ENCODE measurements around the gene FKBP7.

The FKBP7 gene

DNA sequence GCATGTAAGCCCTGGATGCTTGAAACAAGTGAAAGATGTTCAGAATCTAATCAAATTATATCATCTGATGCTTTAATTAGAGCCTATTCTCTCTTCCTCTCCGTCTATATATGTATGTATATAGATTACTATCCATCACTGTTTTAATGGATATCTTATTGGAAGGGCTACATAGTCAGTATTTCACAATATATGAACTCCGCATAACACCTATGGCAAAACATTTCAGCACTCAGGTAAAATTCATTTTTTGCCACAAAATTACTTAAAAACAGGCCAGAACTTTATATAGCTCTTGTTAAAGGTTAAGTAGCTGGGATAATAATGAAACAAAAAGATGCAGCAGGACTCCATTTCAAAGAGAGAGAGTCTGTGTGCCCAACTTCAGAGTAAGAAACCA is 26.1 kb downstream of the FKBP7 start:
- peaks cover 8% of the 10 kb centered on the region for H3K36me3 ChIP-seq (ENCODE audit: control insufficient read depth, insufficient read depth, low read length)
- no peak for DNase-seq
- H3K4me3 ChIP-seq (ENCODE audit: insufficient read depth, low read depth, low read length, poor library complexity, severe bottlenecking) = no peak overlapping the region
- no peaks in the 10 kb centered on the region for H3K9me3 ChIP-seq (ENCODE audit: control insufficient read depth, low read length)
- H3K27ac ChIP-seq (ENCODE audit: insufficient read depth, low read length, poor library complexity, severe bottlenecking) = no peak overlapping the region
- H3K27me3 ChIP-seq (replicated peaks; ENCODE audit: control insufficient read depth, insufficient read depth, low read length, poor library complexity, severe bottlenecking) = no peaks in the 10 kb centered on the region
- peaks cover 13% of the 10 kb centered on the region for H3K4me1 ChIP-seq (ENCODE audit: control insufficient read depth, insufficient read depth, low read length, poor library complexity, severe bottlenecking)

DNA sequence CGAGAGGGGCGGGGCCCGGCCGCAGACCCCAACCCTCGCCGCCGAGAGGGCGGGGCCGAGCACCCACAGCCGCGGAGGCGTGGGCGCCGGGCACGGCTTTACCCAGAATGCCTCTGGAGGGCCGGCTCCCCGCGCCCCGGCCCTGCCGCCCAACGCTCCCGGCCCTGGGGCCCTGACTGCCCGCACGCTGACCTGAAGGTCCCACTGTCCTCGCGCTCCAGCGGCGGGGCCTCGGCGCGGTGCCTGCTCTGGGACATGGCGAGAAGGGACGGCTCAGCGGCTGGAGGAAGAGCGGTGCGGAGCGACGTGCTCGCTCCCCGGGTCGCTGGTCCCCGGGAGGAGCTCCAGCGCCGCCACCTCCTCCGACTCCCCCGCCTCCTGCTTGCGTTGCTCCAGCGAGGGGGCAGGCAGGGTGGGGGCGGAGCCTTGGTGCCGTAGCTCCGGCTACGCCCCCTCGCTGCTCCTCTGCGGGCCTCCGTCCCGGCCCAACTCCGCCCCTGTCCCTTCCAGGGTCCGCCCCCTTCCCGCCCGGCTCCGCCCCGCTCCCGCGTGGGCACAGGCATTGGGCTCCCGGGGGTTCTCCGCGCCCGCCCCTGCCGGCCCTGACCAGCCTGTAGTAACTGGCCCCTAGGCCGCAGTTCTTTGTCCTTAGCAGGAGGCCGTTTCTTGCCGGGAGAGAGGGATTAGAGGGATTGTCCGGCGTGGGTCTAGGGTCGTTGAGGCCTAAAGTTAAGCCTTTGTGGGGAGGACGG is 27.4 kb downstream of the FKBP7 start, which contains the start of the genes PJVK and PRKRA:
Gene PJVK (plus strand): TSS at position 605 of the 752 bp plus-strand sequence. CDS start 2,032 bp downstream, outside the sequence.
Gene PRKRA (minus strand): TSS at position 402 of the 752 bp plus-strand sequence. CDS start 145 bp downstream, at position 257.
- peak; percentile 90 to 93 (median 92) for DNase-seq
- Histone ChIP-seq H3K27ac (ENCODE audit: insufficient read depth, low read length, poor library complexity, severe bottlenecking) (peak within 1 kb of the TSS; percentile 96), H3K9me3 (ENCODE audit: control insufficient read depth, low read length) (no peaks in the 10 kb centered on the region), H3K27me3 (replicated peaks; ENCODE audit: control insufficient read depth, insufficient read depth, low read length, poor library complexity, severe bottlenecking) (no peaks in the 10 kb centered on the region), H3K36me3 (ENCODE audit: control insufficient read depth, insufficient read depth, low read length) (peaks cover 8% of the 10 kb centered on the region), H3K4me1 (ENCODE audit: control insufficient read depth, insufficient read depth, low read length, poor library complexity, severe bottlenecking) (peaks cover 13% of the 10 kb centered on the region), H3K4me3 (ENCODE audit: insufficient read depth, low read depth, low read length, poor library complexity, severe bottlenecking) (peak within 1 kb of the TSS; percentile 85)

DNA sequence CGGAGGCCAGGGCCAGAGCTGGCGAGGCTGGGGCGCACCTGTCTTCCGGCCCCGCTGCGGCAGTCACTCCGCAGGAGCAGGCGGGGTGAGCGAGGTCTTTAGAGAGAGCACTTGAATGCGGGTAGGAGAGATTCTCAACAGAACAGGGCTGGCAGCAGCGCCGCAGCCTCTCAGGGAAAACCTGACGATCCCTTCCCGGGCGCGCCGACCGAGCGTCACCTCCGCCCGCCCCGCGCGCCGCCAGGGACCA is 28.0 kb downstream of the FKBP7 start:
- peaks cover 12% of the 10 kb centered on the region for H3K36me3 ChIP-seq (ENCODE audit: control insufficient read depth, insufficient read depth, low read length)
- H3K27me3 ChIP-seq (replicated peaks; ENCODE audit: control insufficient read depth, insufficient read depth, low read length, poor library complexity, severe bottlenecking) = no peaks in the 10 kb centered on the region
- H3K4me3 ChIP-seq (ENCODE audit: insufficient read depth, low read depth, low read length, poor library complexity, severe bottlenecking) = peak overlapping the region; percentile 85
- peak; percentile 76 to 79 (median 77) for DNase-seq
- peaks cover 13% of the 10 kb centered on the region for H3K4me1 ChIP-seq (ENCODE audit: control insufficient read depth, insufficient read depth, low read length, poor library complexity, severe bottlenecking)
- peak overlapping the region; percentile 96 for H3K27ac ChIP-seq (ENCODE audit: insufficient read depth, low read length, poor library complexity, severe bottlenecking)
- no peaks in the 10 kb centered on the region for H3K9me3 ChIP-seq (ENCODE audit: control insufficient read depth, low read length)

DNA sequence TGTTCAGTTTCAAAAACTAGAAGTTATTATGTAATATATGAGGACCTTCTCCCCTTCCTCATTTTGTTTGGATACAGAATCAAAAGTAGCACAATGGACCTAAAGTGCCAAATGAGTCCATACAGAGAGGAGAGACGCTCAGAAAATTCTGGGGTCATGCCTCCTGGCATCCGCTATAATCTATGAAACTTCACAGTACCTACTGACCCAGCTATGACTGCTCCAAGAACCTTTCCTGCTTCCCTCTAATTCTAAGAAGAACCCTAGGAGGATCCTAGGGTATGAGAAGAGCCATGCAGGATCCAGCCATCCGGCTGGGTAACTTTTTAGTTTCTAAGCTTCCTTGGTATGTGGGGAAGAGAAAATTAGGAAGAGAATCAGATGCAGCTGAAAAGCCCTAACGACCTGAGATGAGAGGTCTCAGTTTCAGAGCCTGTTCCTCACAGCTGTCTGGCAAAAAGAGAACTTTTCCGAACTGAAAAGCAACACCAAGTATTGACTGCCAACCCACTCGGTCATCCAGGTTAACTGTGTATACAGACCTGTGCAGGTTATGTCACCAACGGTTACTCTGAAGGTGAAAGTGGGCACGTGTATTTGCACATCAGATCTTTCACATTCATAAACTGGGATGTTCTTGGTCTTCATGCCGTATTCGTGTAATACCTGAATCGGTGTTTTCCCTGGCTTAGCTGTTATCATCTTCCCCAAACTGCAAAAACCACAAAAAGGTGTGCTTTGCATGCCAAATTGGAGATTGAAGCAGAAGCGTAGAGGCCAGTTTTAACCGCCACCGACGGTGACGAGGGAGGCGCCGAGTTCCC is 28.5 kb downstream of the FKBP7 start:
- Histone ChIP-seq H3K4me1 (ENCODE audit: control insufficient read depth, insufficient read depth, low read length, poor library complexity, severe bottlenecking) (peaks cover 13% of the 10 kb centered on the region), H3K4me3 (ENCODE audit: insufficient read depth, low read depth, low read length, poor library complexity, severe bottlenecking) (peak overlapping the region; percentile 85), H3K27me3 (replicated peaks; ENCODE audit: control insufficient read depth, insufficient read depth, low read length, poor library complexity, severe bottlenecking) (no peaks in the 10 kb centered on the region), H3K9me3 (ENCODE audit: control insufficient read depth, low read length) (no peaks in the 10 kb centered on the region), H3K36me3 (ENCODE audit: control insufficient read depth, insufficient read depth, low read length) (peaks cover 17% of the 10 kb centered on the region), H3K27ac (ENCODE audit: insufficient read depth, low read length, poor library complexity, severe bottlenecking) (peak overlapping the region; percentile 96)
- no peak for DNase-seq

DNA sequence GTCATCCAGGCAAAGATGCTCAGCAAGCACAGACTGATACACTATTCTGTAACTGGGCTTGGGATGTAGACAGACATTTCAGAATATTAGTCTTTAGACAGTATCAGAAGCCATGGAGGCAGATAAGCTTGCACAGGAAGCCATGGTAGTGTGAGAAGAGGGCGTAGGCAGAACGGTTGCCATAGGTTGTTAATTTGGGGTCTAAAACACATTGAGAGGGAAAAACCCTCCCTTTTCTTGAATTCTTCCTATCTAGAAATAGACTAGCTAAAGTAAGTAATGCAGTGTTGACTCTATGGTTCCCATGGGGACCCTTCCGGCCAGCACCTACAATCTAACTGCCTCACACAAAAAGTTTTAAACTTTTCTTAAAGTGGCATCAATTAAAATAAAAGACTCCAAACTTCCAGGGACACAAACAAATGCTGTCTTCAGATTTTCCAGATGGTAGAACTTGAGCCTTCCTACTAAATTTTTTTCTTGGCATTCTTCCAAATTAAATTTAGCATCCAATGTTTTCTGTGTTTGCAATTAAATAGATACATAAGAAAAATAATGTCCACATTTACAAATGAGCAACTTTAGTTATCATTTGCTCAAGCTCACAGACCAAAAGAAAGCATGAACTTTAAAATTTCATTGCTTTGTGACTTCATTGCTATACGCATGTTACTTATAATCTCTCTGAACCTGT is 29.3 kb downstream of the FKBP7 start:
- Histone ChIP-seq H3K9me3 (ENCODE audit: control insufficient read depth, low read length) (no peaks in the 10 kb centered on the region), H3K27ac (ENCODE audit: insufficient read depth, low read length, poor library complexity, severe bottlenecking) (peak overlapping the region; percentile 96), H3K27me3 (replicated peaks; ENCODE audit: control insufficient read depth, insufficient read depth, low read length, poor library complexity, severe bottlenecking) (no peaks in the 10 kb centered on the region), H3K4me3 (ENCODE audit: insufficient read depth, low read depth, low read length, poor library complexity, severe bottlenecking) (no peak overlapping the region), H3K36me3 (ENCODE audit: control insufficient read depth, insufficient read depth, low read length) (peaks cover 24% of the 10 kb centered on the region), H3K4me1 (ENCODE audit: control insufficient read depth, insufficient read depth, low read length, poor library complexity, severe bottlenecking) (peaks cover 13% of the 10 kb centered on the region)
- DNase-seq = no peak

DNA sequence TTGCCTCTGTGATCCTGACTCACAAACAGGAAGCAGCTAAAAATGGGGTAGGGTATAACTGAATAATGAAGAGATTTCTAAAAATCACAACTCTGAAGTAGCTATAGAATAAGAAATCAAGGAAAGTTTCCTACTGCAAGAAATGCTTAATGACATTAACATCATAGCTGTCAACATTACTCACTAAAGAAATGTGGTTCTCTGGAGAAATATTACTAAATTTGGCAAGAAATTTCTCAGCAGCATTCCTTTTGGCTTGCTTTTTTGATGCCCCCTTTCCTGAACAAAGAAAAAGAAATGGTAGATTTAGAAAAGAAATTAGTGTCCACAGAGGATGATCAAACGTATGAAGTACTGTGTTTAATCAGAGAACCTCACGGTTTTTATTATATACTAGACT is 37.0 kb downstream of the FKBP7 start:
- no peaks in the 10 kb centered on the region for H3K27me3 ChIP-seq (replicated peaks; ENCODE audit: control insufficient read depth, insufficient read depth, low read length, poor library complexity, severe bottlenecking)
- H3K4me3 ChIP-seq (ENCODE audit: insufficient read depth, low read depth, low read length, poor library complexity, severe bottlenecking) = no peak overlapping the region
- H3K27ac ChIP-seq (ENCODE audit: insufficient read depth, low read length, poor library complexity, severe bottlenecking) = no peak overlapping the region
- H3K4me1 ChIP-seq (ENCODE audit: control insufficient read depth, insufficient read depth, low read length, poor library complexity, severe bottlenecking) = no peaks in the 10 kb centered on the region
- DNase-seq = no peak
- H3K9me3 ChIP-seq (ENCODE audit: control insufficient read depth, low read length) = no peaks in the 10 kb centered on the region
- H3K36me3 ChIP-seq (ENCODE audit: control insufficient read depth, insufficient read depth, low read length) = peaks cover 56% of the 10 kb centered on the region

DNA sequence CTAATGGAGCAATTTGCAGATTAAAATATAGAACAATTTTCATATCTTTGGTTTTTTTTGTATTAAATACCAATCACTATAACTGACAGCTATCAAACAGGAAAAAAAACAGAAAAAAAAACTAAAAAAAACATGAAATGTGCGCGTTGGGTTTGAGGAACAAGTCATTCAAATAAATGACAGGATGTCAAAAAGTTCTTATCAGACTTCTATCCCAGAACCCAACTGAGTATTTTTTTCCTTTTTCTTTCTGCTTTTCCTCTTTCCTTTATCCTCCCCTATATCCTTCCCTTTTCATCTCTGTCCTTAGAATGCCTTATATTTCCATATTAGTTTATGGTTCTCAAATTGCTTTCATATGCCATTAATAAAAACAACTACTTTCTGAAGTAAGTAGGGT is 41.7 kb downstream of the FKBP7 start:
- no peak for DNase-seq
- peaks cover 49% of the 10 kb centered on the region for H3K36me3 ChIP-seq (ENCODE audit: control insufficient read depth, insufficient read depth, low read length)
- no peak overlapping the region for H3K4me3 ChIP-seq (ENCODE audit: insufficient read depth, low read depth, low read length, poor library complexity, severe bottlenecking)
- H3K27ac ChIP-seq (ENCODE audit: insufficient read depth, low read length, poor library complexity, severe bottlenecking) = no peak overlapping the region
- H3K27me3 ChIP-seq (replicated peaks; ENCODE audit: control insufficient read depth, insufficient read depth, low read length, poor library complexity, severe bottlenecking) = no peaks in the 10 kb centered on the region
- H3K4me1 ChIP-seq (ENCODE audit: control insufficient read depth, insufficient read depth, low read length, poor library complexity, severe bottlenecking) = no peaks in the 10 kb centered on the region
- no peaks in the 10 kb centered on the region for H3K9me3 ChIP-seq (ENCODE audit: control insufficient read depth, low read length)

DNA sequence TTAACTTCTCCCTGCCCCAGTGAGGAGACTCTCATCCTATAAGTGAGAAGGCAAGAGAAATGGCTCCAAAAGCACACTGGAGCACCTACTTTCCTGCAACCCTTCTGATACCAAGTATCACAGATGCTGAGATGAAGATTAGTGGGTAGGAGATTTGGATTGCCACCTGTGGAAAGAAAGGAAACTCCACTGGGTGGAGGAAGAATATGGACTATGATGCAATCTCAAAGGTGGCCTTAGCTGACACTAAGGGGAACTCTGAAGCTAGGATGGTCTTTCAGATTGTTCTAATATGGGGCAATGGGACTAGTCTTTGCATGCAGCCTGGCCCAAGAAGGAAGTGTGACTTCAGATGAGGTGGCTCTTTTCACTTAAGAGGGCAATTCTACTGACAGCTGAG is 49.1 kb downstream of the FKBP7 start:
- Histone ChIP-seq H3K4me3 (ENCODE audit: insufficient read depth, low read depth, low read length, poor library complexity, severe bottlenecking) (no peak overlapping the region), H3K27me3 (replicated peaks; ENCODE audit: control insufficient read depth, insufficient read depth, low read length, poor library complexity, severe bottlenecking) (no peaks in the 10 kb centered on the region), H3K27ac (ENCODE audit: insufficient read depth, low read length, poor library complexity, severe bottlenecking) (no peak overlapping the region), H3K36me3 (ENCODE audit: control insufficient read depth, insufficient read depth, low read length) (peaks cover 26% of the 10 kb centered on the region), H3K4me1 (ENCODE audit: control insufficient read depth, insufficient read depth, low read length, poor library complexity, severe bottlenecking) (no peaks in the 10 kb centered on the region), H3K9me3 (ENCODE audit: control insufficient read depth, low read length) (no peaks in the 10 kb centered on the region)
- DNase-seq = no peak

DNA sequence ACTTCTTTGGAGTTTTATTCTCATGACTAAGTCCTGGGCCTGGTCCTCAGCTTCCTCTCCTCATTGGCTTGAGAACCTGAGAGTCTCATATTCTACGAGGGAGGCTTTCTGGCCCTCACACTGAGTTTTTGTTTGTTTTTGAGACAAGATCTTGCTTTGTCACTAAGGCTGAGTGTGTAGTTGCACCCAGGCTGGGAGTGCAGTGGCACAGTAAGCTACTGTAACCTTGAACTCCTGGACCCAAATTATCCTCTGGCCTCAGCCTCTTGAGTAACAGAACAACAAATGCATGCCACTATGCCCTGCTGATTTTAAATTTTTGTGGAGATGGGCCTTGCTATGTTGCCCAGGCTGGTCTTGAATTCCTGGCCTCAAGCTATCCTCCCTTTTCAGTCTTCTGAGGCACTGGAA is 50.0 kb downstream of the FKBP7 start:
- Histone ChIP-seq H3K27me3 (replicated peaks; ENCODE audit: control insufficient read depth, insufficient read depth, low read length, poor library complexity, severe bottlenecking) (no peaks in the 10 kb centered on the region), H3K4me3 (ENCODE audit: insufficient read depth, low read depth, low read length, poor library complexity, severe bottlenecking) (no peak overlapping the region), H3K27ac (ENCODE audit: insufficient read depth, low read length, poor library complexity, severe bottlenecking) (no peak overlapping the region), H3K4me1 (ENCODE audit: control insufficient read depth, insufficient read depth, low read length, poor library complexity, severe bottlenecking) (no peaks in the 10 kb centered on the region), H3K9me3 (ENCODE audit: control insufficient read depth, low read length) (no peaks in the 10 kb centered on the region), H3K36me3 (ENCODE audit: control insufficient read depth, insufficient read depth, low read length) (peaks cover 22% of the 10 kb centered on the region)
- no peak for DNase-seq

DNA sequence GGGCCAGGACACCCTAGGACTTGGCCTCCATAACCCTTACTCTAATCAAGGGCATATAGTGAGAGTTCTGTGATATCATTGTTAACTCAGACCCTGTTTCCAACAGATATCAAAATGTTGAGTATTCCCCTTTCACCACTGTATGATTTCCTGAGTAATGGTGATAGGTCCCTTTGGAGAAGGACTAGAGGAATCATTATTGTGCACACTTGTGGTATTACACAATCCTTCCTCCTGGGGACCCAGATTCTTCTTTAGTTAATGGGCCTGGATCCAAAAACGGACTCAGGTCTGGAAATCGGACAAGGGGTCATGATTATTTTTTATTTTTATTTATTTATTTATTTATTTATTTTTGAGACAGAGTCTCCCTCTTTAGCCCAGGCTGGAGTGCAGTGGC is 50.9 kb downstream of the FKBP7 start:
- Histone ChIP-seq H3K4me3 (ENCODE audit: insufficient read depth, low read depth, low read length, poor library complexity, severe bottlenecking) (no peak overlapping the region), H3K27ac (ENCODE audit: insufficient read depth, low read length, poor library complexity, severe bottlenecking) (no peak overlapping the region), H3K9me3 (ENCODE audit: control insufficient read depth, low read length) (no peaks in the 10 kb centered on the region), H3K4me1 (ENCODE audit: control insufficient read depth, insufficient read depth, low read length, poor library complexity, severe bottlenecking) (no peaks in the 10 kb centered on the region), H3K36me3 (ENCODE audit: control insufficient read depth, insufficient read depth, low read length) (peaks cover 17% of the 10 kb centered on the region), H3K27me3 (replicated peaks; ENCODE audit: control insufficient read depth, insufficient read depth, low read length, poor library complexity, severe bottlenecking) (no peaks in the 10 kb centered on the region)
- no peak for DNase-seq
